ENCODE results near the gene DHRS3.
"Not testable (repeated sequence)": the region's sequence is repeated elsewhere in the genome, so short reads cannot be mapped to it uniquely, and the experiment has no call there.

The DHRS3 gene

DNA sequence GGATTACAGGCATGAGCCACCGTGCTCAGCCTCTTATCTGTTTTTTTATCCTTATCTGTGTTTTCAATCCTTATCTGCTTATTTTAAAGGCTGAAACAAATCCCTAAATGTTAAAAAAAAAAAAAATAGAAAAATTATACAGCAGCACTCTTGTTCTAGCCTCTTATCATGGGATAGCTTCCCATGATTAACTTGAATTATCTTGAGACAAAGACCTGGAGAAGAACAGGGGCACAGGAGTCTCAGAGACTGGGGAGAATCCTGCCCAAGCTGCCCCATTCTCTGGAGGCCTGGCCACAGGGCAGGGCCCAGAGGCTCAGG lies 86.9 kb downstream of the DHRS3 start:
- H3K36me3 ChIP-seq (ENCODE audit: control insufficient read depth, insufficient read depth, low read length) = no peaks in the 10 kb centered on the region
- H3K4me1 ChIP-seq (ENCODE audit: control insufficient read depth, insufficient read depth, low read length) = no peaks in the 10 kb centered on the region
- H3K9me3 ChIP-seq (ENCODE audit: control insufficient read depth, insufficient read depth, low read length) = no peaks in the 10 kb centered on the region
- H3K9ac ChIP-seq (ENCODE audit: low read depth, low read length) = no peak overlapping the region
- H3K4me3 ChIP-seq (ENCODE audit: low read depth, low read length) = no peak overlapping the region
- no peaks in the 10 kb centered on the region for H3K27me3 ChIP-seq (ENCODE audit: control insufficient read depth, insufficient read depth, low read length)
- H3K27ac ChIP-seq (ENCODE audit: low read depth, low read length) = no peak overlapping the region

DNA sequence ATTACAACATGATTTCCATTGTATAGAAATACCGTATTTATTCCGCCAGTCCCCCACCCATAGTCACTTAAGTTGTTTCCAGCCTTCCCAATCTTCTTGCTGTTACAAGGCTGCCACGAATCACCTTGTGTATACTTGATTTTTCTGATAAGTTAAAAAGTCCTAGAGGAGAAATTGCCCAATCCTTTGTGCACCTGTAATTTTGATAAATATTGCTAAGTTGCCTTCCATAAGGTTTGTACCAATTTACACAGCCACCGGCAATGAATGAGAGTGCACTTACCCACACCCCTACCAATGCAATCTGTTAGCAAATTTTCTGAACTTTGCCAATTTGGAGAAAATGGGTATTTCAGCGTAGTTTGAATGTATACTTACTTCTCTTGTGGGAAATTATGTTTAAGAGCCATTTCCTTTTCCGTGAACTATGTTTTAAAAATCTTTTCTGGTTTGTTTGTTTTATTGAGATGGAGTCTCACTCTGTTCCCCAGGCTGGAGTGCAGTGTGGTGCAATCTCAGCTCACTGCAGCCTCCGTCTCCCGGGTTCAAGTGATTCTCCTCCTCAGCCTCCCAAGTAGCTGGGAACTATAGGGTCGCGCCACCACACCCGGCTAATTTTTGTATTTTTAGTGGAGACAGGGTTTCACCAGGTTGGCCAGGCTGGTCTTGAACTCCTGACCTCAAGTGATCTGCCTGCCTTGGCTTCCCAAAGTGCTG lies 87.4 kb downstream of the DHRS3 start:
- no peak overlapping the region for H3K9ac ChIP-seq (ENCODE audit: low read depth, low read length)
- no peak overlapping the region for H3K4me3 ChIP-seq (ENCODE audit: low read depth, low read length)
- H3K36me3 ChIP-seq (ENCODE audit: control insufficient read depth, insufficient read depth, low read length) = no peaks in the 10 kb centered on the region
- no peak overlapping the region for H3K27ac ChIP-seq (ENCODE audit: low read depth, low read length)
- no peaks in the 10 kb centered on the region for H3K4me1 ChIP-seq (ENCODE audit: control insufficient read depth, insufficient read depth, low read length)
- no peaks in the 10 kb centered on the region for H3K27me3 ChIP-seq (ENCODE audit: control insufficient read depth, insufficient read depth, low read length)
- no peaks in the 10 kb centered on the region for H3K9me3 ChIP-seq (ENCODE audit: control insufficient read depth, insufficient read depth, low read length)

GRCh38 chr1:12529640-12530174 lies 88.3 kb downstream of the DHRS3 start:
- no peaks in the 10 kb centered on the region for H3K36me3 ChIP-seq (ENCODE audit: control insufficient read depth, insufficient read depth, low read length)
- H3K9me3 ChIP-seq (ENCODE audit: control insufficient read depth, insufficient read depth, low read length) = no peaks in the 10 kb centered on the region
- no peaks in the 10 kb centered on the region for H3K4me1 ChIP-seq (ENCODE audit: control insufficient read depth, insufficient read depth, low read length)
- H3K4me3 ChIP-seq (ENCODE audit: low read depth, low read length) = no peak overlapping the region
- no peaks in the 10 kb centered on the region for H3K27me3 ChIP-seq (ENCODE audit: control insufficient read depth, insufficient read depth, low read length)
- H3K9ac ChIP-seq (ENCODE audit: low read depth, low read length) = no peak overlapping the region
- no peak overlapping the region for H3K27ac ChIP-seq (ENCODE audit: low read depth, low read length)

DNA sequence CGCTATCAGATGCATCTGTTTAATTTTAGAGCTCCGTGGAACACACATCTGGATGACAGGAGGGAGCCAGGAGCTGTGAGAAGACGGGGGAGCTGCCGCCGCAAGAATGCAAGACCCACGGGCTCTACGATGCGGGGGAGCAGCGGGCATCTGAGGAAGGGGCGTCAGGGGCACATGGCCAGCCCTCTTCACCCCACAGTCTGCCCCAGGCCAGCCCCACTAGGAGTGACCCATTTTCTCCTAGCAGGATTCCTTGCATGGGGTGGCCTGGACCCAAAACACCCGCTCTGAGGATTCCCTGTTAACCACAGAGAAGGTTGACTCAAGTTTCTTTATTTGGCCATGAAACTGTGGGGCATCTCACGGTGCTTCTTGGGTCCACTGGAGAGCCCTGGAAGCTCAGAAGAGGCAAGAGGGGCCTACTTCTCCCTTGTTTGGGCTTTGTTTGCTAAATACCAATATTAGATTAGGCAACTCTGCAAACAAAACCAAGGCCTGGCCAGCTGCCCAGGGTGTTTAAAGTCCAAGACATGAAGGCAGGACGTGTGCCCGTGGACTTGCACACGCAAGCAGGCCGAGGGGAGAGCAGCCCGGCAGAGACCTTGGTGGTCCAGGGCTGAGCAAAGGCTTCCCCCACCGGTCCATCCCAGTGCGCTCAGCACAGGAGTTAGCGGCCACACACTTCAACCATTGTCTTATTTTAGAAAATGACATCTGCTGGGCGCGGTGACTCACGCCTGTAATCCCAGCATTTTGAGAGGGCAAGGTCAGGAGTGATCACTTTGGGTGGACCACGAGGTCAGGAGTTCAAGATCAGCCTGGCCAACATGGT lies 89.8 kb downstream of the DHRS3 start:
- Histone ChIP-seq H3K9me3 (ENCODE audit: control insufficient read depth, insufficient read depth, low read length) (no peaks in the 10 kb centered on the region), H3K4me1 (ENCODE audit: control insufficient read depth, insufficient read depth, low read length) (no peaks in the 10 kb centered on the region), H3K36me3 (ENCODE audit: control insufficient read depth, insufficient read depth, low read length) (no peaks in the 10 kb centered on the region), H3K27me3 (ENCODE audit: control insufficient read depth, insufficient read depth, low read length) (no peaks in the 10 kb centered on the region), H3K27ac (ENCODE audit: low read depth, low read length) (no peak overlapping the region), H3K9ac (ENCODE audit: low read depth, low read length) (no peak overlapping the region), H3K4me3 (ENCODE audit: low read depth, low read length) (no peak overlapping the region)

DNA sequence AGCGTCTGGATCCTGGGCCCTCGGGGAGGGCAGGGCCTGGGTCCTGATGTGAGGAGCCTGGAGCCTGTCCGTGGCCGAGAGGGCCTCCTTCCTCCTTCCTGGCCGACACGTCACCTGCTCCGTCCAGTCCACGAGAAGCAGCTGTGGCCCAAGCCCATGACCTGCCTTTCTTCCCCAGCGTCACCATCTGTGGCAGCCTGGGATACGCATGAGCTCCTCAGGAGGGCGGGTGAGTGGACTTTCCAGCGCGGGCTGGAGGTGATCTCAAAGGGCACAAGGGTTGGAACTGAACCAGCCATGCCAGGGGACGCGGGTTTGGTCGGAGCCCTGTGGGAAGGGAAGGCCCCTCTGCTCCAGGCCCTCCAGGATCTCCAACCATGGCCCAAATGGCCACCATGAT lies 90.4 kb downstream of the DHRS3 start:
- Histone ChIP-seq H3K9ac (ENCODE audit: low read depth, low read length) (no peak overlapping the region), H3K9me3 (ENCODE audit: control insufficient read depth, insufficient read depth, low read length) (no peaks in the 10 kb centered on the region), H3K36me3 (ENCODE audit: control insufficient read depth, insufficient read depth, low read length) (no peaks in the 10 kb centered on the region), H3K4me1 (ENCODE audit: control insufficient read depth, insufficient read depth, low read length) (no peaks in the 10 kb centered on the region), H3K27me3 (ENCODE audit: control insufficient read depth, insufficient read depth, low read length) (no peaks in the 10 kb centered on the region), H3K27ac (ENCODE audit: low read depth, low read length) (no peak overlapping the region), H3K4me3 (ENCODE audit: low read depth, low read length) (no peak overlapping the region)

GRCh38 chr1:12525311-12526181 lies 92.5 kb downstream of the DHRS3 start:
- Histone ChIP-seq H3K4me1 (ENCODE audit: control insufficient read depth, insufficient read depth, low read length) (no peaks in the 10 kb centered on the region), H3K9me3 (ENCODE audit: control insufficient read depth, insufficient read depth, low read length) (no peaks in the 10 kb centered on the region), H3K27ac (ENCODE audit: low read depth, low read length) (no peak overlapping the region), H3K9ac (ENCODE audit: low read depth, low read length) (no peak overlapping the region), H3K4me3 (ENCODE audit: low read depth, low read length) (no peak overlapping the region), H3K36me3 (ENCODE audit: control insufficient read depth, insufficient read depth, low read length) (no peaks in the 10 kb centered on the region), H3K27me3 (ENCODE audit: control insufficient read depth, insufficient read depth, low read length) (no peaks in the 10 kb centered on the region)

DNA sequence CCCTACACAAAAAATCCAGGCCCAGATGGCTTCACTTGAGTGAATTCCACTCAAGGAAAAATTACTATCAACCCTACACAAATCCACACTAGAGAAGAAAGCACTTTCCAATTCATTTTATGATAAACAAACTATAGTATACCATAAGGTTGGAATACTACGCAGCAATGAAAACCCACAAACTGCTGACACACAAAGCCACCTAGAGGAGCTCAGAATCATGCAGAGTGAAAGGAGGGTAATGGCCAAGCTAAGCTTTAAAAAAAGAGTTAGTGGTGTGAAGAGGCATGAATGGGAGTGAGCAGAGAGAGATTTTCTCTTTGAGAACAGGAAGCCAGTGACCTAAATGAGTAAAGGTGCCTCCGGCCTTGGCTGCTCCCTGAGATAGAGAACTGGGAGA lies 93.7 kb downstream of the DHRS3 start:
- Histone ChIP-seq H3K27ac (ENCODE audit: low read depth, low read length) (no peak overlapping the region), H3K27me3 (ENCODE audit: control insufficient read depth, insufficient read depth, low read length) (no peaks in the 10 kb centered on the region)

DNA sequence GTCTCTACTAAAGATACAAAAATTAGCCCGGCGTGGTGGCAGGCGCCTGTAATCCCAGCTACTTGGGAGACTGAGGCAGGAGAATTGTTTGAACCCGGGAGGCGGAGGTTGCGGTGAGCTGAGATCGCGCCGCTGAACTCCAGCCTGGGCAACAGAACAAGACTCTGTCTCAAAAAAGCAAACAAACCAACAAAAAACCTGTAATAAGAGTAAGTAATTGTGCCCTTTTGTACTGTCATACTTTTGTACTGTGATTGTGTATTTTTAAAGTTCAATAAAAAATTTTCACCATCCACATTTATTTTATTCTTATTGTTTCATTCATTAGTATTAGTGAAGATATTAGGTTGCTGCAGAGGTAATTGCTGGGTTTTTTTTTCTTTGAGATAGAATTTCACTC lies 95.2 kb downstream of the DHRS3 start:
- not testable (repeated sequence) for H3K4me1 ChIP-seq (ENCODE audit: control insufficient read depth, insufficient read depth, low read length); H3K9ac ChIP-seq (ENCODE audit: low read depth, low read length); H3K27me3 ChIP-seq (ENCODE audit: control insufficient read depth, insufficient read depth, low read length); H3K36me3 ChIP-seq (ENCODE audit: control insufficient read depth, insufficient read depth, low read length); H3K4me3 ChIP-seq (ENCODE audit: low read depth, low read length); H3K9me3 ChIP-seq (ENCODE audit: control insufficient read depth, insufficient read depth, low read length); H3K27ac ChIP-seq (ENCODE audit: low read depth, low read length)

More for the DNA sequence above, 93.7 kb downstream of the DHRS3 start:
- Histone ChIP-seq H3K4me1 (ENCODE audit: control insufficient read depth, insufficient read depth, low read length) (no peaks in the 10 kb centered on the region), H3K36me3 (ENCODE audit: control insufficient read depth, insufficient read depth, low read length) (no peaks in the 10 kb centered on the region), H3K9me3 (ENCODE audit: control insufficient read depth, insufficient read depth, low read length) (no peaks in the 10 kb centered on the region), H3K9ac (ENCODE audit: low read depth, low read length) (no peak overlapping the region), H3K4me3 (ENCODE audit: low read depth, low read length) (no peak overlapping the region)

GRCh38 chr1:12521096-12521495 lies 96.9 kb downstream of the DHRS3 start:
- no peak overlapping the region for H3K9ac ChIP-seq (ENCODE audit: low read depth, low read length)
- no peaks in the 10 kb centered on the region for H3K36me3 ChIP-seq (ENCODE audit: control insufficient read depth, insufficient read depth, low read length)
- H3K4me1 ChIP-seq (ENCODE audit: control insufficient read depth, insufficient read depth, low read length) = no peaks in the 10 kb centered on the region
- H3K27me3 ChIP-seq (ENCODE audit: control insufficient read depth, insufficient read depth, low read length) = no peaks in the 10 kb centered on the region
- no peak overlapping the region for H3K4me3 ChIP-seq (ENCODE audit: low read depth, low read length)
- no peaks in the 10 kb centered on the region for H3K9me3 ChIP-seq (ENCODE audit: control insufficient read depth, insufficient read depth, low read length)
- no peak overlapping the region for H3K27ac ChIP-seq (ENCODE audit: low read depth, low read length)

DNA sequence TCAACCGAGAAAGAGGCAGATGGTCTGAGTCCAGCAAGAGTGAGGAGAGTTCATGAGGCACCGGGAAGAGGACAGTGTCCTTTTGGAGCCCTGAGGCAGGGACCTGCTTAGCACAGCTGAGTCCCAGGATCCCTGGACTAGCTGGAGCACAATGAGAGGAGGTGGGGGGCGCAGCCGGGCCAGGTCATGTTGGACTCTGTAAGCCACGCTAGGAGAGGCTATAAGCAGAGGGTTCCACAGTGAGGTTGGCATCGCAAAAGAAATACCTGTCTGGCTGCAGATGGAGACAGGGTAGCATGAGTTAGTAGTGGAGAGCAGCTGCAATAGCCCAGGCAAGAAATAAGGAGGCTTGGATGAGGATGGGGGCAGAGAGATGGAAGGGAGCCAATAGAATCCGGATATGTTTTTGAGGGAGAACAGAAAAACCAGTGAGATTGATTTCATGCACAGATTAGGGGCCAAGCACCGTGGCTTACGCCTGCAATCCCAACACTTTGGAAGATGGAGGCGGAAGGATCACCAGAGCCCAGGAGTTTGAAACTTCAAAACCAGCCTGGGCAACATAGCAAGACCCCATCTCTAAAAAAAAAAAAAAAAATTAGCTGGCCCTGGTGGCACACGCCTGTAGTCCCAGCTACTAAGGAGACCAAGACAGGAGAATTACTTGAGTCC lies 98.2 kb downstream of the DHRS3 start:
- Histone ChIP-seq H3K4me1 (ENCODE audit: control insufficient read depth, insufficient read depth, low read length) (no peaks in the 10 kb centered on the region), H3K4me3 (ENCODE audit: low read depth, low read length) (no peak overlapping the region), H3K27me3 (ENCODE audit: control insufficient read depth, insufficient read depth, low read length) (no peaks in the 10 kb centered on the region), H3K27ac (ENCODE audit: low read depth, low read length) (no peak overlapping the region), H3K36me3 (ENCODE audit: control insufficient read depth, insufficient read depth, low read length) (no peaks in the 10 kb centered on the region), H3K9me3 (ENCODE audit: control insufficient read depth, insufficient read depth, low read length) (no peaks in the 10 kb centered on the region), H3K9ac (ENCODE audit: low read depth, low read length) (no peak overlapping the region)
